ENCODE results near the gene DRP2.
"Not testable (repeated sequence)": the region's sequence is repeated elsewhere in the genome, so short reads cannot be mapped to it uniquely, and the experiment has no call there.

DRP2 gene

GRCh38 chrX:101219116-101219863 is at the start of gene DRP2:
Gene DRP2 (plus strand): TSS chrX:101219786. CDS start chrX:101231648, 11,862 bp downstream.
- DNase-seq, result no peak

- no peak for DNase-seq
Measured at GRCh38 chrX:101171883-101172400, 47.6 kb upstream of the DRP2 start.

- DNase-seq, result no peak
Measured at GRCh38 chrX:101176439-101176838, 43.1 kb upstream of the DRP2 start.

GRCh38 chrX:101184876-101185275 is 34.7 kb upstream of the DRP2 start:
- DNase-seq, result not testable (repeated sequence)

- not testable (repeated sequence) for DNase-seq
Measured at GRCh38 chrX:101187961-101188360, 31.6 kb upstream of the DRP2 start.

- no peak for DNase-seq
Measured at GRCh38 chrX:101190736-101191135, 28.9 kb upstream of the DRP2 start.

- no peak for DNase-seq
Measured at GRCh38 chrX:101191217-101191750, 28.3 kb upstream of the DRP2 start.

GRCh38 chrX:101195442-101196173 is 24.0 kb upstream of the DRP2 start:
- no peak for DNase-seq

GRCh38 chrX:101203761-101204351 is 15.7 kb upstream of the DRP2 start:
- DNase-seq, result no peak

GRCh38 chrX:101206471-101206870 is 13.1 kb upstream of the DRP2 start:
- no peak for DNase-seq

- DNase-seq, result no peak
Measured at GRCh38 chrX:101208152-101208905, 11.3 kb upstream of the DRP2 start.

- DNase-seq, result peak; percentile 9
Measured at GRCh38 chrX:101210630-101211029, 9.0 kb upstream of the DRP2 start.

GRCh38 chrX:101217689-101218088 is 1.9 kb upstream of the DRP2 start:
- no peak for DNase-seq

- peak; percentile 19 for DNase-seq
Measured at GRCh38 chrX:101219864-101220346, 319 bp downstream of the DRP2 start.

- peak; percentile 69 for DNase-seq
Measured at GRCh38 chrX:101220662-101221260, 1.2 kb downstream of the DRP2 start.

GRCh38 chrX:101223226-101223625 is 3.6 kb downstream of the DRP2 start:
- DNase-seq, result no peak

GRCh38 chrX:101229170-101229569 is 9.6 kb downstream of the DRP2 start:
- no peak for DNase-seq

- DNase-seq, result no peak
Measured at GRCh38 chrX:101230636-101231035, 11.1 kb downstream of the DRP2 start.

- DNase-seq, result no peak
Measured at GRCh38 chrX:101231080-101231479, 11.5 kb downstream of the DRP2 start.

GRCh38 chrX:101232316-101232715 is 12.7 kb downstream of the DRP2 start:
- DNase-seq, result no peak

GRCh38 chrX:101237041-101237440 is 17.5 kb downstream of the DRP2 start:
- no peak for DNase-seq

- no peak for DNase-seq
Measured at GRCh38 chrX:101241531-101241930, 21.9 kb downstream of the DRP2 start.

Data from NCI-H510A (cell line).